Measurements from ENCODE around the gene DISP2. TPM values are rescaled to one million over a fixed set of nuclear protein-coding genes. Genes with fewer than 3 reads are reported as not detected.

DISP2 gene
- total RNA-seq, 1 experiment from 2014 or later: 4.6 TPM

DNA sequence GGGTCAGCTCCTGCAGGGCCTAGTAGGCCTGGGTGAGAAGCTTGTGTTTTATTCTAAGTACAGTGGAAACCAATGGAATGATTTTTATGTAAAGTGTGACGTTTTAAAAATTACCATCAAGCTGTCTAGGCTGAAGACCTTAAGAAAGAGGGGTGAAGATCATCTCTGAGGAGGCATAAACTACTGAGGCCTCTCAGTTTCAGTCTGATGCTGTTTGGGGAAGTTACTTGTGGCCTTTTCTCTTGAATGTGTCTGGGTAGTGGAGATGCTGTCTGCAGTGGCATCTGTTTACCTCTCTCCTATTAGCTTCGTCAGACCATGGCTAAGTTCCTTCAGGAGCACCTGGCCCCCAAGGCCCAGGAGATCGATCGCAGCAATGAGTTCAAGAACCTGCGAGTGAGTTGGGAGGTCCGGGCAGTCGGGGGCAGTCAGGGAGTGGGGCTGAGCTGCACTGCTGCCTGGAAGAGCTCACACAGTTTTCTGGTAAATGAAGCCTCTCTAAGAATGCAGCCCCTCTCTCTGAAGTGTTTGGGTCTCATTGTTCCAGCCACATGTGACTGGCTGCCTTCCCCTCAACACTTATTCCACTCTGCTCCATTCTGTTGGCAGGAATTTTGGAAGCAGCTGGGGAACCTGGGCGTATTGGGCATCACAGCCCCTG is 49.4 kb downstream of the DISP2 start:
- 0 out of 2 replicates have a peak, but pooled peaks cover 10% of the 10 kb centered on the region for H3K4me1 ChIP-seq
- no peak overlapping the region for H3K27ac Mint-ChIP-seq (ENCODE audit: unreplicated experiment)
- ChIA-PET CTCF (no interaction called here), POLR2A (no interaction called here)
- no peak for DNase-seq
- TF ChIP-seq, protein P1, sequence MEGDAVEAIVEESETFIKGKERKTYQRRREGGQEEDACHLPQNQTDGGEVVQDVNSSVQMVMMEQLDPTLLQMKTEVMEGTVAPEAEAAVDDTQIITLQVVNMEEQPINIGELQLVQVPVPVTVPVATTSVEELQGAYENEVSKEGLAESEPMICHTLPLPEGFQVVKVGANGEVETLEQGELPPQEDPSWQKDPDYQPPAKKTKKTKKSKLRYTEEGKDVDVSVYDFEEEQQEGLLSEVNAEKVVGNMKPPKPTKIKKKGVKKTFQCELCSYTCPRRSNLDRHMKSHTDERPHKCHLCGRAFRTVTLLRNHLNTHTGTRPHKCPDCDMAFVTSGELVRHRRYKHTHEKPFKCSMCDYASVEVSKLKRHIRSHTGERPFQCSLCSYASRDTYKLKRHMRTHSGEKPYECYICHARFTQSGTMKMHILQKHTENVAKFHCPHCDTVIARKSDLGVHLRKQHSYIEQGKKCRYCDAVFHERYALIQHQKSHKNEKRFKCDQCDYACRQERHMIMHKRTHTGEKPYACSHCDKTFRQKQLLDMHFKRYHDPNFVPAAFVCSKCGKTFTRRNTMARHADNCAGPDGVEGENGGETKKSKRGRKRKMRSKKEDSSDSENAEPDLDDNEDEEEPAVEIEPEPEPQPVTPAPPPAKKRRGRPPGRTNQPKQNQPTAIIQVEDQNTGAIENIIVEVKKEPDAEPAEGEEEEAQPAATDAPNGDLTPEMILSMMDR (IDR thresholded peaks at IDR 0.05; ENCODE audit: insufficient read depth in 1 of 2, low read depth in 1 of 2, low read length in 1 of 2, severe bottlenecking in 1 of 2, unreplicated experiment in 1 of 2): no peak
- H3K27me3 Mint-ChIP-seq (ENCODE audit: insufficient read depth, unreplicated experiment): no peaks in the 10 kb centered on the region
- H3K27me3 ChIP-seq (replicated peaks; ENCODE audit: control insufficient read depth, insufficient read depth, low read length): no peaks in the 10 kb centered on the region
- no peaks in the 10 kb centered on the region for H3K9me3 Mint-ChIP-seq (ENCODE audit: unreplicated experiment)
- H3K36me3 Mint-ChIP-seq (ENCODE audit: insufficient read depth, unreplicated experiment): peaks cover 39% of the 10 kb centered on the region
- H3K4me3 Mint-ChIP-seq (ENCODE audit: unreplicated experiment): no peak overlapping the region
- H3K4me3 ChIP-seq (ENCODE audit: low read depth, low read length): no peak overlapping the region
- H3K4me1 Mint-ChIP-seq (ENCODE audit: low read depth, unreplicated experiment): no peaks in the 10 kb centered on the region
- BruUV-seq (replicated peaks): no TSS peak
- intact Hi-C loops (cut with micrococcal nuclease; ENCODE audit: unreplicated experiment): loop anchor here (10.0 kb wide), 1 partner anchor 63 kb away; the partner anchor contains the start of gene CCDC9B
- peaks cover 2% of the 10 kb centered on the region for H3K36me3 ChIP-seq (ENCODE audit: control insufficient read depth, insufficient read depth, low read length)
- no peaks in the 10 kb centered on the region for H3K9me3 ChIP-seq

DNA sequence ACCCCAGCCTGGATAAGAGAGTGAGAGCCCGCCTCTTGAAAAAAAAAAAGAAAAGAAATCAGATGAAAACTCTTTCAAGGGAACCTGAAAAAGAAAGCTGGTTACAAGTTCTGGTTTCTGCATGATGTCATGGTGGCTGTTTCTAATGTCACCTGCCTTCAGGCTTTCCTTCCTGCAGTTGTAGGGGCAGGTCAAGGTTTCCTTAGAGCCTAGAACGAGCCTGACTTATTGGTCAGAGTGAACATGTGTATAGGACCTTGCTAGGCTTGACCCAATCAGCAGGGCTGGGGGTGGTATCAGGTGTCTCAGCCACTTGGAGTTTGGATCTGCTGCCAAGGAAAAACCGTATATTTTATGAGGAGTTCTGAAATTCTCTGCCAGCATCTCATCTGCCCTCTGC is 51.3 kb downstream of the DISP2 start:
- Mint-ChIP-seq H3K27ac (ENCODE audit: unreplicated experiment) (no peak overlapping the region), H3K36me3 (ENCODE audit: insufficient read depth, unreplicated experiment) (peaks cover 51% of the 10 kb centered on the region), H3K4me3 (ENCODE audit: unreplicated experiment) (no peak overlapping the region), H3K4me1 (ENCODE audit: low read depth, unreplicated experiment) (no peaks in the 10 kb centered on the region), H3K9me3 (ENCODE audit: unreplicated experiment) (no peaks in the 10 kb centered on the region), H3K27me3 (ENCODE audit: insufficient read depth, unreplicated experiment) (no peaks in the 10 kb centered on the region)
- DNase-seq: no peak
- Histone ChIP-seq H3K4me3 (ENCODE audit: low read depth, low read length) (no peak overlapping the region), H3K4me1 (0 out of 2 replicates have a peak, but pooled peaks cover 10% of the 10 kb centered on the region), H3K27me3 (replicated peaks; ENCODE audit: control insufficient read depth, insufficient read depth, low read length) (no peaks in the 10 kb centered on the region), H3K9me3 (no peaks in the 10 kb centered on the region), H3K36me3 (ENCODE audit: control insufficient read depth, insufficient read depth, low read length) (peaks cover 2% of the 10 kb centered on the region)
- BruUV-seq (replicated peaks): no TSS peak
- POLR2A ChIA-PET: no interaction called here
- intact Hi-C loops (cut with micrococcal nuclease; ENCODE audit: unreplicated experiment): loop anchor here (10.0 kb wide), 1 partner anchor 65 kb away; the partner anchor contains the start of gene CCDC9B
- CTCF ChIA-PET: interaction anchor here (1.6 kb wide), 1 partner anchor 86 kb away, joined by 5 read pairs; the partner anchor contains the start of gene INAFM2
- TF ChIP-seq, protein P1 (IDR thresholded peaks at IDR 0.05; ENCODE audit: insufficient read depth in 1 of 2, low read depth in 1 of 2, low read length in 1 of 2, severe bottlenecking in 1 of 2, unreplicated experiment in 1 of 2): no peak

DNA sequence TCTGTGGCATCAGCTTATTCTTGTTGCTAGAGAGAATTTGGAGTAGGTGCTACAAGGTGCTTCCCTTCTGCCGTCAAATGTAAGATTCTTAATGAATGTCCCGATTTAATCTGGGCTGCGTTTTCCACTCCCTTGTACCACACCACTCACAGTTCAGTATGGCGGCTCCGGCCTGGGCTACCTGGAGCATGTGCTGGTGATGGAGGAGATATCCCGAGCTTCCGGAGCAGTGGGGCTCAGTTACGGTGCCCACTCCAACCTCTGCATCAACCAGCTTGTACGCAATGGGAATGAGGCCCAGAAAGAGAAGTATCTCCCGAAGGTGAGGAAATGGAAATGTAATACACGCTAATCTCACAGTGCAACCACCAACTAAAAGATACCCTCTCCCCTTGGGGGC is 52.5 kb downstream of the DISP2 start:
- no peak overlapping the region for H3K27ac Mint-ChIP-seq (ENCODE audit: unreplicated experiment)
- CTCF ChIA-PET: interaction anchor here (1.6 kb wide), 1 partner anchor 87 kb away, joined by 5 read pairs; the partner anchor contains the start of gene INAFM2
- no peaks in the 10 kb centered on the region for H3K9me3 Mint-ChIP-seq (ENCODE audit: unreplicated experiment)
- Histone ChIP-seq H3K4me3 (ENCODE audit: low read depth, low read length) (no peak overlapping the region), H3K4me1 (0 out of 2 replicates have a peak, but pooled peaks cover 5% of the 10 kb centered on the region), H3K36me3 (ENCODE audit: control insufficient read depth, insufficient read depth, low read length) (peaks cover 2% of the 10 kb centered on the region), H3K9me3 (no peaks in the 10 kb centered on the region), H3K27me3 (replicated peaks; ENCODE audit: control insufficient read depth, insufficient read depth, low read length) (no peaks in the 10 kb centered on the region)
- POLR2A ChIA-PET: no interaction called here
- TF ChIP-seq, protein P1 (IDR thresholded peaks at IDR 0.05; ENCODE audit: insufficient read depth in 1 of 2, low read depth in 1 of 2, low read length in 1 of 2, severe bottlenecking in 1 of 2, unreplicated experiment in 1 of 2): no peak
- H3K4me1 Mint-ChIP-seq (ENCODE audit: low read depth, unreplicated experiment): no peaks in the 10 kb centered on the region
- intact Hi-C loops (cut with micrococcal nuclease; ENCODE audit: unreplicated experiment): no loop called here
- peaks cover 47% of the 10 kb centered on the region for H3K36me3 Mint-ChIP-seq (ENCODE audit: insufficient read depth, unreplicated experiment)
- H3K4me3 Mint-ChIP-seq (ENCODE audit: unreplicated experiment): no peak overlapping the region
- H3K27me3 Mint-ChIP-seq (ENCODE audit: insufficient read depth, unreplicated experiment): no peaks in the 10 kb centered on the region
- DNase-seq: no peak
- BruUV-seq (replicated peaks): no TSS peak
